Ishikawa (cell line): ENCODE results near the gene SRA1.

Experiments used
- TAF1 ChIP-seq: IDR thresholded peaks from 2 replicates; pipeline ENCODE4 v1.6.1; 2012; ENCODE audit warnings: low read depth, mild to moderate bottlenecking
- TF ChIP-seq, protein P1 (sequence below): IDR thresholded peaks from 2 replicates; pipeline ENCODE4 v1.6.1; 2012

GRCh38 chr5:140566665-140567064, 9.4 kb upstream of the SRA1 start:
- TF ChIP-seq, protein P1, sequence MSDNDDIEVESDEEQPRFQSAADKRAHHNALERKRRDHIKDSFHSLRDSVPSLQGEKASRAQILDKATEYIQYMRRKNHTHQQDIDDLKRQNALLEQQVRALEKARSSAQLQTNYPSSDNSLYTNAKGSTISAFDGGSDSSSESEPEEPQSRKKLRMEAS, result no peak
- TF ChIP-seq TAF1, result no peak
